ENCODE measurements around the gene LHX6. TPM values are rescaled to one million over a fixed set of nuclear protein-coding genes. Genes with fewer than 3 reads are reported as not detected.

LHX6 gene
- total RNA-seq (2012; rRNA removed) (under 0.01 TPM in 2 replicates), polyA plus RNA-seq (2012; rRNA removed) (0.05 and 0.17 TPM in 2 replicates), Bru-seq, nascent RNA (not detected), BruChase-seq, experiment 1, labeled RNA remaining after a 6-hour chase (percentile 3 among the genes with signal in this experiment), BruChase-seq, experiment 2, labeled RNA remaining after a 2-hour chase (percentile 4 among the genes with signal in this experiment)
- polyA plus RNA-seq (2012; cell fraction: cytosol; rRNA removed) = 0.01 and 0.11 TPM in 2 replicates
- polyA plus RNA-seq (2012; cell fraction: nucleus; rRNA removed; ENCODE audit: low replicate concordance) = 0.09 and 0.21 TPM in 2 replicates
- long read RNA-seq = 0 reads

DNA sequence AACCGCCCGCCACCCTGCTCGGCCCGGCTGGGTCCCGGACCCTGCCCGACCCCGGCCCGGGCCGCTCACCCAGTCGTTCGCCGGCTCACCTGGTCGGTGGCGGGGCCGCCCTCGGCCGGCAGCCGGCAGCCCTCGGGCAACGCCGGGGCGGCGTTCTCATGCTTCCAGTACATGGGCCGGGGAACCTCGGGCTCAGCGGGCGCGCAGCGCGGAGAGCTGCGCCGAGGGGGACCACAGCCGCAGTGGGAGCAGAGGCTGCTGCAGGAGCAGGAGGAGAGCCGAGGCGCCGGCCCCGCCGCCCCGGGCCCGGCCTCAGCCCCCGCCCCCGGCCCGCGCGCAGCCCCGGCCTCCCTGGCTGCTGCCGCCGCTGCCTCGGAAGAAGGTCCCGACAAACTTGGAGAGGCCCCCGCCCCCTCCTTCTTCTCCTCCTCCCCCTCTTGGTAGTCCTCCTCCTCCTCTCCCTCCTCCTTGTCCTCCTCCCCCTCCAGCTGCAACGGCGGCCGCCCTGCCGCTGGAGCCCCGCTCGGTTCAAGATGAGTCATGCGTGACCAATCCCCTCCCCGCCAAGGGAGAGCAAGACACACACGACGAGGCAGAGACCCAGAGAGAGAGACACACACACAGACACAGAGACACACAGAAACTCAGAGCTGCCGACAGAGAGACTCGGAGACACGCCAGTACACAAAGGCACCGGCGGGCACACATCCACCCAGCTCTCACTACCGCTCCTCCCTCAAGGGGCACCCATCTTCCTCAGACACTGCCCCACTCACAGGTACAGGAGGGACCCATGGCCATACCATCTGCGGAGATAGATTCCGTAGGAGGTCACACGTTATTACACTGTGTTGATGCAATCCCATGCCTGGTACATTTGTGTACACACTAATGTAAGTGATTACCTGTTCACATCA lies at the start of gene LHX6:
TSS of gene LHX6 (minus strand) at position 390 of the 917 bp plus-strand sequence. CDS start at position 173, 217 bp downstream.
- H2AK5ac ChIP-seq (ENCODE audit: low read depth, low read length) = 0 out of 2 replicates have a peak within 1 kb of the TSS, but pooled peaks have one; percentile 44
- H3K4ac ChIP-seq (ENCODE audit: low read depth, low read length) = no peak within 1 kb of the TSS
- peaks cover 2% of the 10 kb centered on the region; the same call in 1 of the 2 replicates for H3K9me3 ChIP-seq (ENCODE audit: control insufficient read depth, insufficient read depth, low read length)
- H2BK15ac ChIP-seq (ENCODE audit: low read depth, low read length) = no peak within 1 kb of the TSS
- peak; percentile 60 for TF ChIP-seq FOS (IDR thresholded peaks at IDR 0.05; ENCODE audit: low read depth, low read length)
- TF ChIP-seq CEBPB (IDR thresholded peaks at IDR 0.05; ENCODE audit: low read depth, low read length) = no peak
- no peak within 1 kb of the TSS; a peak in 1 of 4 replicates for H4K8ac ChIP-seq (ENCODE audit: low read depth in 2 of 2, low read length in 2 of 2)
- 0 out of 2 replicates have a peak within 1 kb of the TSS, but pooled peaks have one; percentile 23 for H3K23ac ChIP-seq (ENCODE audit: low read depth, low read length)
- dilution Hi-C loops (cut with HindIII; ENCODE audit: low sequenced_read_pairs, unreplicated experiment) (no loop called here), in situ Hi-C loops (cut with MboI; ENCODE audit: low sequenced_read_pairs) (no loop called here), intact Hi-C loops (cut with micrococcal nuclease) (no loop called here)
- H4K20me1 ChIP-seq (ENCODE audit: insufficient read depth, low read length) = peaks cover 12% of the 10 kb centered on the region; the same call in 1 of the 2 replicates
- H3K27ac ChIP-seq (ENCODE audit: insufficient read depth, low read length) = no peak within 1 kb of the TSS
- no peak within 1 kb of the TSS; the same call in 1 of the 2 replicates for H2BK20ac ChIP-seq (ENCODE audit: low read depth, low read length)
- peaks cover 87% of the 10 kb centered on the region for H3K27me3 ChIP-seq (ENCODE audit: control insufficient read depth, insufficient read depth, low read length)
- peak within 1 kb of the TSS; percentile 80 for H2AFZ ChIP-seq (replicated peaks; ENCODE audit: low read length, poor library complexity)
- WGBS, 2 experiments (ENCODE audit: extremely low coverage in 2 of 2, insufficient read length in 1 of 2) = 0% methylated on average over 29 of the region's 70 CpGs; no CpG with 5 or more reads in 1 of the 2 experiments
- no peaks in the 10 kb centered on the region for H3K36me3 ChIP-seq (ENCODE audit: control insufficient read depth, insufficient read depth, low read length)
- no peak within 1 kb of the TSS for H3K18ac ChIP-seq (ENCODE audit: low read depth, low read length)
- no peak within 1 kb of the TSS for H4K5ac ChIP-seq (ENCODE audit: low read depth, low read length)
- H3K4me3 ChIP-seq (ENCODE audit: insufficient read depth, low read depth, low read length) = no peak within 1 kb of the TSS; the same call in none of the 2 replicates
- H3K9ac ChIP-seq (ENCODE audit: low read depth, low read length) = no peak within 1 kb of the TSS
- no peak within 1 kb of the TSS for H2BK120ac ChIP-seq (ENCODE audit: low read depth, low read length)
- DNase-seq (peak; percentile 47), ATAC-seq (ENCODE audit: low read depth) (peak; percentile 74)
- H3K9me1 ChIP-seq (ENCODE audit: insufficient read depth, low read length) = peaks cover 4% of the 10 kb centered on the region; the same call in 1 of the 2 replicates
- ChIA-PET CTCF (no interaction called here), POLR2A (ENCODE audit: unreplicated experiment) (no interaction called here)
- H3K14ac ChIP-seq (replicated peaks; ENCODE audit: low read depth, low read length) = no peak within 1 kb of the TSS
- H3K56ac ChIP-seq (ENCODE audit: extremely low read depth, insufficient read depth, low read length) = no peak within 1 kb of the TSS
- H2AK9ac ChIP-seq (replicated peaks; ENCODE audit: low read depth, low read length, poor library complexity) = peak within 1 kb of the TSS; percentile 71
- no peak within 1 kb of the TSS for H2BK5ac ChIP-seq (ENCODE audit: low read depth, low read length, poor library complexity, severe bottlenecking)
- no peaks in the 10 kb centered on the region for H3K79me1 ChIP-seq (ENCODE audit: low read depth in 1 of 2, low read length in 2 of 2)
- H3K4me1 ChIP-seq (ENCODE audit: control insufficient read depth, insufficient read depth, low read length) = no peaks in the 10 kb centered on the region; the same call in 1 of the 2 replicates
- no peak within 1 kb of the TSS for H4K91ac ChIP-seq (ENCODE audit: insufficient read depth, low read depth, low read length)
- BruUV-seq (replicated peaks) = no TSS peak
- peak within 1 kb of the TSS; percentile 73 for H3K4me2 ChIP-seq (ENCODE audit: low read depth, low read length)
